Islet of Langerhans (tissue), 1 donor: Measurements from ENCODE around the gene ICA1L.
A peak's percentile ranks its signal among the peaks of the same experiment; 100 is the strongest.
"Not testable (repeated sequence)": the region's sequence is repeated elsewhere in the genome, so short reads cannot be mapped to it uniquely, and the experiment has no call there.

Source experiments
- FAIRE-seq: peaks from one replicate; lab custom pipeline; 2011; peaks lifted over from hg19 to GRCh38; lab: Jason Lieb, UNC

The ICA1L gene

GRCh38 chr2:202871300-202872141 lies at the start of gene ICA1L:
Gene ICA1L (minus strand): TSS chr2:202871766. CDS start chr2:202829009, 42,757 bp downstream.
- no peak for FAIRE-seq

- no peak for FAIRE-seq
These were observed 47.3 kb upstream of the ICA1L start for GRCh38 chr2:202918860-202919259.

GRCh38 chr2:202912342-202913201 lies 41.0 kb upstream of the ICA1L start:
- not testable (repeated sequence) for FAIRE-seq

GRCh38 chr2:202911512-202912341 lies 40.2 kb upstream of the ICA1L start, which contains the start of the genes CARF and WDR12:
Gene CARF (plus strand): TSS chr2:202912275. CDS start chr2:202941903, 29,628 bp downstream.
Gene WDR12 (minus strand): TSS chr2:202911673. CDS start chr2:202911476, 197 bp downstream.
- FAIRE-seq = peak; percentile 92

- no peak for FAIRE-seq
These were observed 39.6 kb upstream of the ICA1L start for GRCh38 chr2:202911203-202911511.

GRCh38 chr2:202910698-202911097 lies 39.1 kb upstream of the ICA1L start:
- FAIRE-seq = no peak

GRCh38 chr2:202910250-202910649 lies 38.7 kb upstream of the ICA1L start:
- FAIRE-seq = not testable (repeated sequence)

- FAIRE-seq = no peak
These were observed 38.0 kb upstream of the ICA1L start for GRCh38 chr2:202909394-202910192.

GRCh38 chr2:202908186-202908585 lies 36.6 kb upstream of the ICA1L start:
- FAIRE-seq = no peak

- not testable (repeated sequence) for FAIRE-seq
These were observed 33.9 kb upstream of the ICA1L start for GRCh38 chr2:202905507-202905906.

GRCh38 chr2:202885190-202885589 lies 13.6 kb upstream of the ICA1L start:
- no peak for FAIRE-seq

- no peak for FAIRE-seq
These were observed 12.6 kb upstream of the ICA1L start for GRCh38 chr2:202883987-202884675.

- FAIRE-seq = no peak
These were observed 10.0 kb upstream of the ICA1L start for GRCh38 chr2:202881570-202881969.

GRCh38 chr2:202877699-202878098 lies 6.1 kb upstream of the ICA1L start:
- FAIRE-seq = no peak

- FAIRE-seq = peak; percentile 100
These were observed 901 bp downstream of the ICA1L start for GRCh38 chr2:202870431-202871299.

GRCh38 chr2:202861987-202862386 lies 9.6 kb downstream of the ICA1L start:
- no peak for FAIRE-seq

GRCh38 chr2:202858601-202859000 lies 13.0 kb downstream of the ICA1L start:
- FAIRE-seq = no peak

GRCh38 chr2:202849343-202849742 lies 22.2 kb downstream of the ICA1L start:
- not testable (repeated sequence) for FAIRE-seq

GRCh38 chr2:202848813-202849212 lies 22.8 kb downstream of the ICA1L start:
- no peak for FAIRE-seq
